Tibial nerve (tissue), 4 donors: ENCODE measurements around the gene ST6GALNAC3. TPM values are rescaled to one million over a fixed set of nuclear protein-coding genes. Genes with fewer than 3 reads are reported as not detected.

ENCODE experiments used
- DNase-seq, 2 donors: peaks; one replicate each; pipeline ENCODE4 v3.0.0-alpha.2; 2019; ENCODE audit warnings: low spot score in 2 of 2
- H3K27ac ChIP-seq, 4 donors: fragments of 200-600 bp; sonication (generic) in 3 of 4; one replicate each; pipeline ENCODE4 v1.5.1; 2017 to 2019; ENCODE audit warnings: mild to moderate bottlenecking in 1 of 4
- H3K27me3 ChIP-seq, 2 donors: fragments of 200-600 bp; sonication (generic) in 1 of 2; one replicate each; pipeline versions ENCODE4 v1.5.1 to v1.6.0; 2017 to 2019
- H3K36me3 ChIP-seq, 3 donors: fragments of 200-600 bp; sonication (generic); one replicate each; pipeline ENCODE4 v1.5.1; 2018 to 2019
- H3K4me1 ChIP-seq, 4 donors: fragments of 200-600 bp; sonication (generic) in 3 of 4; one replicate each; pipeline ENCODE4 v1.5.1; 2017 to 2019
- H3K4me3 ChIP-seq, 4 donors: fragments of 200-600 bp; sonication (generic) in 3 of 4; one replicate each; pipeline ENCODE4 v1.5.1; 2017 to 2019; ENCODE audit warnings: mild to moderate bottlenecking in 1 of 4, moderate library complexity in 1 of 4
- H3K9me3 ChIP-seq, 4 donors: fragments of 200-600 bp; sonication (generic) in 3 of 4; one replicate each; pipeline ENCODE4 v1.5.1; 2017 to 2019
- EP300 ChIP-seq, 2 donors: sonication (generic); formaldehyde crosslinking; IDR thresholded peaks; one replicate each; pipeline ENCODE4 v1.6.1; 2017; ENCODE audit warnings: antibody characterized with exemption in 2 of 2, mild to moderate bottlenecking in 1 of 2
- POLR2A ChIP-seq, 2 donors: fragments of 450-650 bp; IDR thresholded peaks; one replicate each; pipeline ENCODE4 v1.6.1; 2017; ENCODE audit warnings: antibody characterized with exemption in 2 of 2, mild to moderate bottlenecking in 2 of 2, moderate library complexity in 2 of 2
- WGBS, 2 donors: methylation state at CpG; one replicate each; pipeline ENCODE4 v1.1.5; 2018; 5-methylcytosine and 5-hydroxymethylcytosine counted together
- total RNA-seq, 4 donors: library from RNA; depleted of rRNA; stranded (reverse); fragments of >200 nt; gene quantifications; one replicate each; pipeline ENCODE4 v1.1.0, GENCODE V29; 2016
- TF ChIP-seq, protein P1 (sequence below), 5 experiments: fragments of 200-600 bp in 3 of 5; fragments of 450-650 bp in 2 of 5; sonication (generic) in 3 of 5; IDR thresholded peaks; one replicate each; pipeline ENCODE4 v1.5.1; 2016 to 2019; ENCODE audit warnings: antibody characterized with exemption in 5 of 5, mild to moderate bottlenecking in 3 of 5, moderate library complexity in 2 of 5

ST6GALNAC3 gene
- total RNA-seq, 4 donors from 2014 or later = 2.7 to 6.6 (median 4.9) TPM

DNA sequence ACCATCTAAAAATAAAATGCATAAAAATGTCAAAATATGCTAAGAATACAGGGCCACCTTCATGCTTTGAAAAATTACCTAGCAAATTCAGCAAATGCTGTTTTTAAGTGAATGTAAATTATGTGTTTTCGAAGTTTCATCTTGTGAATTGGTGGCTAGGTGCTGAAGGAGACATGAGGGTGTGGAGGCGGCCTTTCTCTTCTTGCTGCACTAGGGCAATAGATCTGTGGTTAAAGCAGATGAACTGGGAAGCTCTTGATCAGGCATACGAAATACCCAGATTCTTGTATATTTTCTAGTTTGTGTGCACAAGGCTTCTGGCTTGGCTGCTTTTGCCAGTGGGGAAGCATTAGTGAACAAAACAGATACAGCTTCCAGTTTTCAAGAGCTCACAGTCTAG is 224.5 kb downstream of the ST6GALNAC3 start:
- no peaks in the 10 kb centered on the region for H3K4me1 ChIP-seq
- no peaks in the 10 kb centered on the region for H3K9me3 ChIP-seq
- WGBS, 2 donors = 93 to 97% methylated on average over 3 of the region's 3 CpGs
- H3K4me3 ChIP-seq = no peak overlapping the region
- no peaks in the 10 kb centered on the region for H3K27me3 ChIP-seq
- DNase-seq = no peak
- TF ChIP-seq EP300 (IDR thresholded peaks at IDR 0.05) (no peak), POLR2A (IDR thresholded peaks at IDR 0.05) (no peak)
- TF ChIP-seq, protein P1, sequence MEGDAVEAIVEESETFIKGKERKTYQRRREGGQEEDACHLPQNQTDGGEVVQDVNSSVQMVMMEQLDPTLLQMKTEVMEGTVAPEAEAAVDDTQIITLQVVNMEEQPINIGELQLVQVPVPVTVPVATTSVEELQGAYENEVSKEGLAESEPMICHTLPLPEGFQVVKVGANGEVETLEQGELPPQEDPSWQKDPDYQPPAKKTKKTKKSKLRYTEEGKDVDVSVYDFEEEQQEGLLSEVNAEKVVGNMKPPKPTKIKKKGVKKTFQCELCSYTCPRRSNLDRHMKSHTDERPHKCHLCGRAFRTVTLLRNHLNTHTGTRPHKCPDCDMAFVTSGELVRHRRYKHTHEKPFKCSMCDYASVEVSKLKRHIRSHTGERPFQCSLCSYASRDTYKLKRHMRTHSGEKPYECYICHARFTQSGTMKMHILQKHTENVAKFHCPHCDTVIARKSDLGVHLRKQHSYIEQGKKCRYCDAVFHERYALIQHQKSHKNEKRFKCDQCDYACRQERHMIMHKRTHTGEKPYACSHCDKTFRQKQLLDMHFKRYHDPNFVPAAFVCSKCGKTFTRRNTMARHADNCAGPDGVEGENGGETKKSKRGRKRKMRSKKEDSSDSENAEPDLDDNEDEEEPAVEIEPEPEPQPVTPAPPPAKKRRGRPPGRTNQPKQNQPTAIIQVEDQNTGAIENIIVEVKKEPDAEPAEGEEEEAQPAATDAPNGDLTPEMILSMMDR (IDR thresholded peaks at IDR 0.05) = no peak
- H3K27ac ChIP-seq = no peak overlapping the region
- no peaks in the 10 kb centered on the region for H3K36me3 ChIP-seq

GRCh38 chr1:76300556-76300955 is 226.0 kb downstream of the ST6GALNAC3 start:
- Histone ChIP-seq H3K36me3 (no peaks in the 10 kb centered on the region), H3K9me3 (no peaks in the 10 kb centered on the region), H3K4me1 (no peaks in the 10 kb centered on the region), H3K27me3 (no peaks in the 10 kb centered on the region), H3K4me3 (no peak overlapping the region), H3K27ac (no peak overlapping the region)
- 85 to 89% methylated on average over 3 of the region's 3 CpGs for WGBS, 2 donors
- TF ChIP-seq, protein P1 (IDR thresholded peaks at IDR 0.05) = no peak
- TF ChIP-seq POLR2A (IDR thresholded peaks at IDR 0.05) = no peak
- TF ChIP-seq EP300 (IDR thresholded peaks at IDR 0.05) = no peak
- DNase-seq = no peak

DNA sequence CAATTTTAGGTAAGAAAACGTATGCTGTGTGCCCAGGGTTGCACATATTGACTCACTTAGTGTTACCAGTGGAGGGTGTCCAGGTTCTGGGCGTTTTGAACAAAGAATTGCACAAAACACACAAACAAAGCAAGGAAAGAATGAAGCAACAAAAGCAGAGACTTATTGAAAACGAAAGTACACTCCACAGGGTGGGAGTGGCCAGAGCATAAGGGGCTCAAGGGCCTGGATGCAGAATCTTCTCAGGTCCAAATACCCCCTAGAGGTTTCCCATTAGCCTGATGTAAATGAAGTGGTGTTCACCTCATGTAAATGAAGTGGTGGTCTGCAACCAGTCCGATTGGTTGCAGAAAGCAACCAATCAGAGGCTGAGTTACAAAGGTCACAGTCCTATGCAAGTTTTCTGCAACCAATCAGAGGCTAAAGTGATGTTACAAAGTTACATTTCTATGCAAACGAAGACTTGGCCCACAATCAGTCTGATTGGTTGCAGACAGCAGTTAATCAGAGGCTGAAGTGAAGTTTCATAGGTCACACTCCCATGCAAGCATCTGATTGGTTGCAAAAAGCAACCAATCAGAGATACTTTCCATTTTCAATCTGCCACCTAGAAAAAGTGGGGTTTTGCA is 228.3 kb downstream of the ST6GALNAC3 start:
- H3K9me3 ChIP-seq = no peaks in the 10 kb centered on the region
- TF ChIP-seq, protein P1 (IDR thresholded peaks at IDR 0.05) = no peak
- no peak for TF ChIP-seq EP300 (IDR thresholded peaks at IDR 0.05)
- no peak for TF ChIP-seq POLR2A (IDR thresholded peaks at IDR 0.05)
- no peak overlapping the region for H3K4me3 ChIP-seq
- H3K27ac ChIP-seq = no peak overlapping the region
- H3K36me3 ChIP-seq = no peaks in the 10 kb centered on the region
- 64 to 70% methylated on average over 5 of the region's 5 CpGs for WGBS, 2 donors
- DNase-seq = no peak
- no peaks in the 10 kb centered on the region for H3K4me1 ChIP-seq
- no peaks in the 10 kb centered on the region for H3K27me3 ChIP-seq

- Histone ChIP-seq H3K27ac (no peak overlapping the region), H3K27me3 (no peaks in the 10 kb centered on the region), H3K4me1 (no peaks in the 10 kb centered on the region), H3K36me3 (no peaks in the 10 kb centered on the region), H3K9me3 (no peaks in the 10 kb centered on the region), H3K4me3 (no peak overlapping the region)
- no peak for TF ChIP-seq POLR2A (IDR thresholded peaks at IDR 0.05)
- DNase-seq = no peak
- 71 to 96% methylated on average over 3 of the region's 3 CpGs for WGBS, 2 donors
Observed at GRCh38 chr1:76303340-76303717, 228.8 kb downstream of the ST6GALNAC3 start.

DNA sequence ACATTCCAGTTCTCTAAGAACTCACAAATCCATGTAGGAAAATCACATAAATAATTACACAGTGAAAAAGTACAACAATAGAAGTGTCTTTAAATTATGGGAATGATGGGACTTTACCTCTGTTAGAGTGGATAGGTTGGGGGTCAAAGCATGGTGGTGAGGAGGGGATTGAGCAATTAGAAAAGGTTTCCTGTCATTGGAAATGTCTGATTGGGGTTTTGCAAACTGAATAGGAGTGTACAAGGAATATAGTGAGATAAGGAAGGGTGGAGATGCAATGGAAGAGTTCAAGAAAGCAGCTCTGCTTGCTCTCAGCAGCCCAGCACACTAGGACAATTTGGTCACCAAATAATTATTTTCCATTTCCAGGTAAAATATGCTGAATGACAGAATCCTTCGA is 238.8 kb downstream of the ST6GALNAC3 start:
- no peak overlapping the region for H3K4me3 ChIP-seq
- no peaks in the 10 kb centered on the region for H3K36me3 ChIP-seq
- DNase-seq = no peak
- WGBS, 2 donors = 71 to 97% methylated on average over 1 of the region's 1 CpG
- no peaks in the 10 kb centered on the region for H3K4me1 ChIP-seq
- H3K27ac ChIP-seq = no peak overlapping the region
- TF ChIP-seq EP300 (IDR thresholded peaks at IDR 0.05) (no peak), POLR2A (IDR thresholded peaks at IDR 0.05) (no peak)
- TF ChIP-seq, protein P1 (IDR thresholded peaks at IDR 0.05) = no peak
- no peaks in the 10 kb centered on the region for H3K27me3 ChIP-seq
- H3K9me3 ChIP-seq = peaks cover 0 to 8% (median 0%) of the 10 kb centered on the region in 4 donors

- Histone ChIP-seq H3K9me3 (peaks cover 0 to 8% (median 0%) of the 10 kb centered on the region in 4 donors), H3K27me3 (no peaks in the 10 kb centered on the region), H3K4me3 (no peak overlapping the region), H3K4me1 (no peaks in the 10 kb centered on the region), H3K27ac (no peak overlapping the region), H3K36me3 (no peaks in the 10 kb centered on the region)
- no peak for DNase-seq
- WGBS, 2 donors = 94% methylated on average over 2 of the region's 2 CpGs
- TF ChIP-seq, protein P1 (IDR thresholded peaks at IDR 0.05) = no peak
- TF ChIP-seq EP300 (IDR thresholded peaks at IDR 0.05) (no peak), POLR2A (IDR thresholded peaks at IDR 0.05) (no peak)
Observed at GRCh38 chr1:76314730-76315129, 240.2 kb downstream of the ST6GALNAC3 start.
